Stimulated activated CD8-positive, alpha-beta memory T cell treated with anti-CD3 and anti-CD28 coated beads, Interleukin-7, amount 100 ng/mL, for 4 hours (primary cell): ENCODE data around the gene SDHB.

Source experiments
- DNase-seq, 2 donors: peaks; one replicate each; pipeline ENCODE4 v3.0.0-alpha.2; 2020; ENCODE audit warnings: low read depth in 2 of 2

The SDHB gene

GRCh38 chr1:17012775-17013490, 40.9 kb downstream of the SDHB start:
- no peak for DNase-seq

DNA sequence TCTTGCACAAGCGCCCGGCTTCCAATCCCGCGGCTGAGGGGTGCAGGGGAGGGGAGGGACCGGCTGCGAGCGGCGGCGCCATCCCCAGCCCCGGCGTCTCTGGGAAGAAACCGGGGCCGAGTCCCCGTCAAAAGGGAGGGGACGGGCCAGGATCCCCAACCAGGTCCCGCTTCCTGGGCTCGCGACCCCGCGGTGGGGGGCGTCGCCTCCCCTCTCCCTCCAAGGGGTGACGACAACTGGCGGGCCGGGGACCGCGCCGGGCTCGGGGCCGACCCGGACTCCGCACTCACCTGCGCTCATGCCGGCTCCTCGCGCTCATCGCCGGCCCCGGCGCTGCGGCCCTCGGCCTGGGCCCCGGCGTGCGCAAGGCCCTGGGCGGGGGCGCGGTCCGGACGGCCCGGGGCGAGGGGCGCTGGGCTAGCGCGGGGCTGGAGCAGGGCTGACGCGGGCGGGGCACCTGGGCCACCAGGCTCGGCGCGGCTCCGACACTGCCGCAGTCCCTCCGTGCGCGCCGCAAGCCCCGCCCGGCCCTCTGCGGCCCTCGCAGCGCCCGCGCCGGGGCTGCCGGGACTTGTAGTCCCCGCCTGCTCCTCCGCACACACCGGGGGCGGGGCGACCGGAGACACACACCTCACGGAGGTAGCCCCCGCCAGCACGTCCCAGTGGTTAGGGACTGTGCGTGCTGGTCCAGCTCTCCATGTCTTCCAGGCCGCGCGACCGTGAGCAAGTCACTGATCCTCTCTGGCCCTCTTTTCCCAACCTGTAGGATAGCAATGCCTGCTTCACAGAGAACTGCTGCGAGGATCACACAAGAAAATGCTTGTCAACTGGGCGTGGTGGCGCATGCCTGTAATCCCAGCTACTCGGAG, 42.2 kb downstream of the SDHB start, which contains the start of gene ATP13A2:
Gene ATP13A2, minus strand, starts transcription at position 490 of the 869 bp plus-strand sequence. Its CDS starts 190 bp downstream, at position 300.
- peak; percentile 48 to 83 for DNase-seq

DNA sequence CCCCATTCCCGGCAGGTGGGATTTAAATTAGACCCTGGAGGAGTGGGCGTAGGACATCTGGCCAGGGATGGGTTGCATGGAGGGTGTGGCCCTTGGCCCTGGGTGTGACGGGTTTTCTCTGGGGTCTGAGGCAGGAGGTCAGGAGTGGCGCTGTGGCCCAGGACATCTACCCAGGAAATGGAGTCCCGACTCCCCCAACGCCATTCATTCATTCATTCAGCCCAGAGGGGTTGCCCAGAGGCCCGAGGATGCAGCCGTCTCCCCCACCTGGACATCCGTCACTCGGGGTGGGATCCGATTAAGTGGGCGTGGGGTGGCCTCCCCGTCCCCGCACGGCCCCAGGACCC, 42.8 kb downstream of the SDHB start:
- DNase-seq, result no peak

GRCh38 chr1:17009706-17010105, 44.1 kb downstream of the SDHB start:
- no peak for DNase-seq

GRCh38 chr1:17008208-17008855, 45.5 kb downstream of the SDHB start:
- no peak for DNase-seq

GRCh38 chr1:17007121-17007520, 46.7 kb downstream of the SDHB start:
- no peak for DNase-seq

DNA sequence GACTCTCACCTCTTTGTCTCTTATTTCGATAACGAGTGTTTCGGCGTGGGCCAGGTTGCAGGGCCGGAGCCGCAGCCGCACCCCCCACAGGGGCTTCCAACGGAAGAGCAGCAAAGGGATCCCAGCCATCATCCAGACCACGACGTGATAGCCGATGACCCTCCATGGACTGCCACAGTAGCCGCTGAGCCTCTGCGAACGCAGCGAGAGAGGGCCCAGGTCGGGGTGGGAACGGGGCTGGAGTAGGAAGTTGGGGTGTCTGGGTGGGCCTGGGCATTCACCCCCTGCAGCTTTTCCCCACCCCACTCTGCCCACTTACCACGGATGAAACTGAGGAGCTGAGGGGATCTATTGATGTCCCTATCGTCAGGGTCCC, 48.5 kb downstream of the SDHB start:
- DNase-seq, result no peak

DNA sequence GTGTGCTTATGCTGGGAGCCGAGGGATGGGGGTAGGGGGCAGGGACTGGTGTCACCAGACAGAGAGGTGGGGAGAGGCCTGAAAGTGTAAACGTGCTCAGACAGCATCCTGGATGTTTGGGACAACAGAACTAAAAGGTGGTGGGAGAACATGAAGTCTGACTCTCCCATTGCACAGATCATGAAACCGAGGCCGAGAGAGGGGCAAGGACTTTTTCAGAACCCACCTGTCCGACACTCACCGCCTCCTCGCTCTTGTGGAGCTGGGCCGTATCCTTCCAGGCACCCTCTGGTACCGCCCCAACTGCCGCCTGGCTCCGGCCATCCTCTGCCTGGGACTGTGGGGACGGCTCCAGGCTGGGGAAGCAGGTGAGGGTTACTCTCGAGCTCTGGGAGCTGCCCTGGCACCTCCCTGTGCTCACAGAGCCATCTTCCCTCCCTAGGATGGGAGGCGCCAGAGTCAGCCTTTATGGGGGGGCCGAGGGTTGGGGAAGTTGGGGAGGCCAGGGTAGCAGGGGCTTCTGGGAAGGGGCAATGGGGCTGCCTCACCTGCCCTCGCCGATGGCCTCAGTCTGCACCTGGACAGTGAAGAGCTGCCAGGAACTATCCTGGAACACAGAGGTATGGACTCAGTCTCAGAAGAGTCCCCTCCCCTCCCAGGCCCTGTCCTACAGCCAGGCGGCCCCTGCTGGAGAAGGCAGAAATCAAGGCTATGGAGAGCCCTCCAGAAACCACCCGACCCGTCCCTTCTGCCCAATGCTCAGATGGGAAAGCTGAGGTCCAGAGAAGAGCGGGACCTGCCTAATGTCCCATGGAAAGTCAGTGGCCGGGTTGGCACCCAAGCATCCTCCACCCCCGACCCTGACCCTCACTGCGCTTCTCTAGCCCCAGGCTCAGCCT, 49.1 kb downstream of the SDHB start:
- DNase-seq, result no peak

DNA sequence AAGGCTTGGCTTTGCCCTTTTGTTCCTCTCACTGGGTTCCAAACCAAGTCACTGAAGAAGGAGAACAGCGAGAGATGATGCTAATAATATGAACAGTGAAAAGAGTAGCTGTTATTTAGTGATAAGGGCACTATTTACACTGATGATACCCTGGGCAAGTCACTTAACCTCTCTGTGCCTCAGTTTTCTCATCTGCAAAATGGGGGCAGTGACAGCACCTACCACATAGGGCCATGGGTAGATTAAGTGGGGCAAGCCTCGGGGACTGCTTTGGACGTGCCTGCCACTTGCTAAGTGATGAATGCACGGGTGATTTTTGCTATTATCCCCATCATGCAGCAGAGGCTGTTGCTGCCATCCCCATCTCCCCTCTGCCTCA, 51.3 kb downstream of the SDHB start:
- DNase-seq, result no peak

DNA sequence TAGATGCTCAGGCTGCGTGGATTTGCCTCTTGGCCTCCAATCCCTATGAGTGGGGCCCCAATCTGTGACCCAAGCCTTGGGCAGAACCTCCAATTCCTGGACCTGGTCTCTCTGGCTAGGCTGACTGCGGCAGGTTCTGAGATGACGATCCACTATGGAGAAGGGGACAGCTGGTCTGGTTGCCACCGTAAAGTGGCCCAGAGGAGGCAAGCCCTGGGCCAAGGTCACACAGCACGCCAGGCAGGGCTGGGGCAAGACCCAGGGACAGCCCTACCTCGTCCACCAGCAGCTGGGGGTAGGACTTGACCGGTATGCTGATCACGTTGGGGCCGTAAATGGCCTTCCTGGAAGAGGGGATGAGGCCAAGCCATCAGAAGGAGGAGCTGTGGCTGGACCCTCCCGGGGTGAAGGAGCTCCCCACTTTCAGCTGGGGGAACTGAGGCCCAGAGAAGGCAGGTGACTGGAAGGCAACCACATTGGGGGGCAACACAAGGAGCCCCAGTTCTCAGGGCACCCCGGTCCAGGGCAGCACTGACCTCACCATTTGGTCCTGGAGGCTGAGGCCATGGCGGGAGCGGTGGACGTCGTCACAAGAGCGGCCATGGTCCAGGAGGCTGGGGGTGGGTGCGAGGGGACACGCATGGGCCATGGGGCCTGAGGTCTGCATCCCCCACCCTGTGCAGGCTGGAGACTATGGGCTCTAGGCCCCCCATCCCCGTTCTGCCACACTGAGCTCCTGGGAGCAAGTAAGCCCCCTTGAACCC, 51.9 kb downstream of the SDHB start:
- DNase-seq, result no peak

- no peak for DNase-seq
These were observed 54.0 kb downstream of the SDHB start for GRCh38 chr1:16999863-17000262.

DNA sequence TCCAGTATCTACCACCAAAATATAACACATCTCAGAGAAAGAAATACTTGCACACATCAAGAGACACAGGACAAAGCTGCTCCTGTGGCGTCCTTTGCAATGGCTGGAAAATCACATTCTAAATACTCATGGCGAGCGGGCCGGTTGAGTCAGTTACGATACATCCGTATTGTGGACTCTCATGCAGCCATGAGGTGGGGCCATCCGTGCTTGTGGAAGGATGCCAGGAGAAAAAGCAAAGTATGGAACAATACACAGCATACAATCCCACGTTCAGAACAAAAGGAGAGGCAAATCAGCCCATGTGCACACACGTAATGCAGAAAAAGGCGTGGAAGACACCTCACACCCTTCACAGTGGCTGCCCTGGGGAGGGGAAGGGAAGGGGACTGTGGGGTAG, 55.2 kb downstream of the SDHB start:
- DNase-seq, result no peak

- DNase-seq, result no peak
These were observed 57.0 kb downstream of the SDHB start for GRCh38 chr1:16996845-16997244.

GRCh38 chr1:16993521-16994038, 60.3 kb downstream of the SDHB start:
- no peak for DNase-seq

DNA sequence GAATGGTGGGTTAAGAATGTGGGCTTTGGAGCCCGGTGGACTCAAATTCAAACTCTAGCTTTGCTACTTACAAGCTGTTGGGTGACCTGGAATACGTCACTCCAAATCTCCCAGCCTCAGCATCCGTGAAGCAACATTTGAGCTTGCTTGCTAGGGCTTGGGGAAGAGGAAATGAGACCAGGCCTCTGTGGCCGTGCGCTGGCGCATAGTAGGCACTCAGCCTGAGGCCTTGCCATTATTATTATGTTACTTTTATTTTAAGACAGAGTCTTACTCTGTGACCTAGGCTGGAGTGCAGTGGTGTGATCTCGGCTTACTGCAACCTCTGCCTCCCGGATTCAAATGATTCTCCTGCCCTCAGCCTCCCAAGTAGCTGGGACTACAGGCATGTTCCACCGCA, 61.2 kb downstream of the SDHB start:
- no peak for DNase-seq

DNA sequence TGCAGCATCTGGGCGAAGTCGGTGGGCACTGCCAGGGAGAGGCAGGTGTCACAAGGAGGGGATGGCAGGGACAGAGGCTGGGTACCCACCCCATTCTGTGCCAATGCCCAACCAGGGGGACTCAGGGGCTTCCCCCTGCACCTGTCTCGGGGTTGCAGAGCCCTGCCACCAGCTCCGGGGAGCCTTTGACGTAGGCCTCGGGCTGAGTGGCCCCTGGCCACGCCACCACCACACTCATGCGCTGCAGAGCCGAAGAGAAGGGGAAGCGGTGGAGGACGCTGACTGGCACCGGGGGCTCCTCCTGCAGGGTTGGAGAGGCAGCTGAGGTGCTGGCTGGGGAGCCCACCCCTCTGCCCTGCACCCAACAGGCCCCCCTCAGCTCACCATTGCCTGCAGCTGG, 61.7 kb downstream of the SDHB start:
- DNase-seq, result no peak

DNA sequence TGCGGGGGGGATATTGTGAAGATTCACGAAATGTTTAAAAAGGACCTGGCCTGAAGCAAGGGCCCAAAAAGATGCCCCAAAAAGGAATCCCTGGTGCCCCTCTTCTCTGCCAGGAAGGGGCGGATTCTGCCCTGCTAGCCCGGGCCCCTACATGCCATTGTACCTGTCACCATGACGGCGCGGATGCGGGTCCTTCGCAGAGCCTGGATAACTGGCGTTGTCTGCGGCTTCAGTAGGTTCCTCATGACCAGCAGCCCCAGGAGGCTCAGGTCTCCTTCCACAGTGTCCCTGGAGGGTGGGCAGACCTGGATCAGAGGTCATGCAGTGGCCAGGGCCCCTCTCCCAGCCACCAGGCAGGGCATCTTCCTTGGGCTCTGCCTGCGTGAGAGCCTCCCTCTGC, 62.3 kb downstream of the SDHB start:
- no peak for DNase-seq

GRCh38 chr1:16989676-16990391, 64.0 kb downstream of the SDHB start:
- DNase-seq, result no peak

GRCh38 chr1:16988210-16988609, 65.6 kb downstream of the SDHB start:
- DNase-seq, result no peak

DNA sequence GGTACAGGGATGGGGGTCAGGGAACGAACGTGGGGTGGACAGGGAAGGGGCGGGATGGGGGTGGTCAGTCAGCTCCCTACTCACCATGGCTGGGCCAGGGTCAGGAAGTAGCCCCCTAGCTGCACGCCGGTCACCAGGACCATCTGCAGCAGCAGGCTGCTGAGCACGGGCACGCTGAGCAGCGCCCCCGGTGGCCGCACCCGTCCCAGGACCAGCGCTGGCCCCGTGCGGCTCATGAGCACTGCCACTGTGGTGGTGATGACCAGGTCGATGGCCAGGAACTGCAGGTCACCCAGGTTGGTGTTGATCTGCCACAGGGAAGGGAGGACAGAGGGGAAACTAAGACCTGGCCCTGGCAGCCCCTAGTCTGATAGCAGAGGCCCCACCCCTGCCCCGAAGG, 66.9 kb downstream of the SDHB start:
- DNase-seq, result no peak
